Mesodermal cell (in vitro differentiated cells): ENCODE measurements around the gene TPRN.

ENCODE experiments used
- H3K27ac ChIP-seq: 2 replicates; pipeline ENCODE4 v1.7.0; 2013; ENCODE audit warnings: mild to moderate bottlenecking, low read depth, low read length, moderate library complexity; ENCODE audit not compliant: severe bottlenecking
- H3K36me3 ChIP-seq: 2 replicates; pipeline ENCODE4 v1.7.1; 2013; ENCODE audit warnings: mild to moderate bottlenecking, low read length, moderate library complexity; ENCODE audit not compliant: control insufficient read depth, insufficient read depth
- H3K4me1 ChIP-seq: one replicate; pipeline ENCODE4 v1.7.1; 2013; ENCODE audit warnings: mild to moderate bottlenecking, low read length; ENCODE audit not compliant: insufficient read depth, control insufficient read depth, poor library complexity, severe bottlenecking
- H3K4me3 ChIP-seq: 2 replicates; pipeline ENCODE4 v1.7.0; 2013; ENCODE audit warnings: low read length, control low read depth, mild to moderate bottlenecking; ENCODE audit not compliant: insufficient read depth, poor library complexity, severe bottlenecking; ENCODE audit errors: extremely low read depth
- H3K9me3 ChIP-seq: 2 replicates; pipeline ENCODE4 v1.7.1; 2013; ENCODE audit warnings: mild to moderate bottlenecking, low read length, moderate library complexity; ENCODE audit not compliant: control insufficient read depth
- WGBS, 2 experiments: methylation state at CpG; one replicate each; pipeline ENCODE4 v1.1.5; 2013; ENCODE audit warnings: missing lambda C conversion rate in 2 of 2; ENCODE audit not compliant: insufficient coverage in 2 of 2; 5-methylcytosine and 5-hydroxymethylcytosine counted together

TPRN gene

GRCh38 chr9:137234758-137235423 lies 34.4 kb upstream of the TPRN start:
- H3K4me1 ChIP-seq = peaks cover 6% of the 10 kb centered on the region
- 83 to 87% methylated on average over 13 to 16 of the region's 18 CpGs for WGBS, 2 experiments
- H3K9me3 ChIP-seq = no peaks in the 10 kb centered on the region
- no peak overlapping the region for H3K4me3 ChIP-seq
- H3K36me3 ChIP-seq = no peaks in the 10 kb centered on the region
- no peak overlapping the region for H3K27ac ChIP-seq

- H3K4me3 ChIP-seq = no peak overlapping the region
- no peaks in the 10 kb centered on the region for H3K9me3 ChIP-seq
- WGBS, 2 experiments = 89 to 92% methylated on average over 11 to 38 of the region's 40 CpGs
- no peak overlapping the region for H3K27ac ChIP-seq
- no peaks in the 10 kb centered on the region for H3K36me3 ChIP-seq
- H3K4me1 ChIP-seq = peaks cover 9% of the 10 kb centered on the region
These were observed 33.6 kb upstream of the TPRN start for GRCh38 chr9:137234055-137234697.

GRCh38 chr9:137233143-137233980 lies 32.8 kb upstream of the TPRN start:
- Histone ChIP-seq H3K4me1 (peaks cover 9% of the 10 kb centered on the region), H3K27ac (no peak overlapping the region), H3K9me3 (no peaks in the 10 kb centered on the region), H3K4me3 (no peak overlapping the region), H3K36me3 (no peaks in the 10 kb centered on the region)
- WGBS, 2 experiments = 94% methylated on average over 25 to 35 of the region's 40 CpGs

GRCh38 chr9:137232510-137232909 lies 32.0 kb upstream of the TPRN start:
- no peak overlapping the region for H3K27ac ChIP-seq
- no peaks in the 10 kb centered on the region for H3K36me3 ChIP-seq
- no peak overlapping the region for H3K4me3 ChIP-seq
- H3K4me1 ChIP-seq = peaks cover 9% of the 10 kb centered on the region
- 90 to 92% methylated on average over 24 of the region's 24 CpGs for WGBS, 2 experiments
- no peaks in the 10 kb centered on the region for H3K9me3 ChIP-seq

- Histone ChIP-seq H3K9me3 (no peaks in the 10 kb centered on the region), H3K4me1 (peaks cover 9% of the 10 kb centered on the region), H3K36me3 (no peaks in the 10 kb centered on the region), H3K27ac (no peak overlapping the region), H3K4me3 (no peak overlapping the region)
- WGBS, 2 experiments = 89 to 94% methylated on average over 7 to 9 of the region's 10 CpGs
These were observed 31.6 kb upstream of the TPRN start for GRCh38 chr9:137232101-137232500.

GRCh38 chr9:137231372-137232039 lies 31.0 kb upstream of the TPRN start:
- Histone ChIP-seq H3K9me3 (no peaks in the 10 kb centered on the region), H3K4me1 (peaks cover 4% of the 10 kb centered on the region), H3K4me3 (no peak overlapping the region), H3K27ac (no peak overlapping the region), H3K36me3 (no peaks in the 10 kb centered on the region)
- WGBS, 2 experiments = 93% methylated on average over 20 to 21 of the region's 23 CpGs

- H3K4me3 ChIP-seq = no peak within 1 kb of the TSS
- H3K36me3 ChIP-seq = no peaks in the 10 kb centered on the region
- H3K27ac ChIP-seq = no peak within 1 kb of the TSS
- WGBS, 2 experiments = 89 to 92% methylated on average over 10 to 14 of the region's 14 CpGs
- no peaks in the 10 kb centered on the region for H3K9me3 ChIP-seq
- peaks cover 4% of the 10 kb centered on the region for H3K4me1 ChIP-seq
These were observed 30.3 kb upstream of the TPRN start, which contains the start of gene SLC34A3 for GRCh38 chr9:137230705-137231371. TSS of gene SLC34A3 (plus strand) at chr9:137230901. CDS start at chr9:137231703, 802 bp downstream.

- Histone ChIP-seq H3K4me1 (peaks cover 4% of the 10 kb centered on the region), H3K4me3 (no peak overlapping the region), H3K9me3 (no peaks in the 10 kb centered on the region), H3K36me3 (no peaks in the 10 kb centered on the region), H3K27ac (no peak overlapping the region)
- WGBS, 2 experiments = 82 to 87% methylated on average over 13 to 27 of the region's 31 CpGs
These were observed 29.6 kb upstream of the TPRN start for GRCh38 chr9:137229903-137230704.

GRCh38 chr9:137228968-137229896 lies 28.7 kb upstream of the TPRN start:
- Histone ChIP-seq H3K9me3 (no peaks in the 10 kb centered on the region), H3K36me3 (no peaks in the 10 kb centered on the region), H3K4me3 (no peak overlapping the region), H3K27ac (no peak overlapping the region), H3K4me1 (peaks cover 4% of the 10 kb centered on the region)
- 92 to 93% methylated on average over 25 of the region's 27 CpGs for WGBS, 2 experiments
